Superior temporal gyrus (tissue), 1 donor: ENCODE results near the gene XPO6.

Source experiments
- DNase-seq: peaks from one replicate; pipeline ENCODE4 v3.0.0-alpha.2; 2016; ENCODE audit errors: extremely low spot score

XPO6 gene

GRCh38 chr16:28064150-28064549 lies 147.6 kb downstream of the XPO6 start:
- no peak for DNase-seq

- DNase-seq = no peak
Observed at GRCh38 chr16:28063591-28064061, 148.1 kb downstream of the XPO6 start, which contains the start of gene GSG1L. Gene GSG1L (minus strand): TSS chr16:28063714. CDS start chr16:28063424, 290 bp downstream.

GRCh38 chr16:28062847-28063521 lies 148.8 kb downstream of the XPO6 start:
- no peak for DNase-seq

GRCh38 chr16:28062261-28062846 lies 149.4 kb downstream of the XPO6 start:
- DNase-seq = no peak

- DNase-seq = no peak
Observed at GRCh38 chr16:28061352-28062101, 150.2 kb downstream of the XPO6 start.

GRCh38 chr16:28059841-28060575 lies 151.8 kb downstream of the XPO6 start:
- DNase-seq = peak; percentile 25

GRCh38 chr16:28058839-28059589 lies 152.8 kb downstream of the XPO6 start:
- no peak for DNase-seq

GRCh38 chr16:28057949-28058348 lies 153.8 kb downstream of the XPO6 start:
- no peak for DNase-seq

GRCh38 chr16:28053461-28053860 lies 158.3 kb downstream of the XPO6 start:
- DNase-seq = no peak

- no peak for DNase-seq
Observed at GRCh38 chr16:28052274-28053128, 159.3 kb downstream of the XPO6 start.

GRCh38 chr16:28051486-28051885 lies 160.3 kb downstream of the XPO6 start:
- DNase-seq = no peak
